NCI-H2196 treated with DMSO at 0.1 percent for 48 hours (cell line): ENCODE data around the gene ENDOD1.

Source experiments
- DNase-seq: peaks from one replicate; lab custom pipeline; 2025; ENCODE audit not compliant: unreplicated experiment; lab: John Stamatoyannopoulos, UW

ENDOD1 gene

DNA sequence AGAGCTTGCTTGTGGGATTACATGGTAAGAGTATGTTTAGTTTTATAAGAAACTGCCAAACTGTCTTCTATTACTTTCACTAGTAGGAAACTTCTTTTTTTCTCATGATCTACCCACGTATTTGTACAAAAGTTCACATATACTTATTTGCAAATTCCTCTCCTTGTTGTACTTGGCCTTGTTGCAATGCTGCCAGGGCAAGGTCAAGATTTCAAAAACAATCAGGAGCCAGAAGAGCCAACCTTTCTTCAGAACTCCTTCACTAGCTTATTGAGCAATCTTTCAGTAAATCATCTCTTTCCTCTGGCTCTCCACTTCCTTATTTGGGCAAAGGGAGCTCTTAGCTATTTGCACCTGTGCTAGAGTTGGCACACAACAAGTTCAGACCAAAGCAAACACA, 13.2 kb upstream of the ENDOD1 start:
- DNase-seq = peak; percentile 29

- DNase-seq = no peak
These were observed 12.7 kb upstream of the ENDOD1 start for GRCh38 chr11:95076981-95077380.

DNA sequence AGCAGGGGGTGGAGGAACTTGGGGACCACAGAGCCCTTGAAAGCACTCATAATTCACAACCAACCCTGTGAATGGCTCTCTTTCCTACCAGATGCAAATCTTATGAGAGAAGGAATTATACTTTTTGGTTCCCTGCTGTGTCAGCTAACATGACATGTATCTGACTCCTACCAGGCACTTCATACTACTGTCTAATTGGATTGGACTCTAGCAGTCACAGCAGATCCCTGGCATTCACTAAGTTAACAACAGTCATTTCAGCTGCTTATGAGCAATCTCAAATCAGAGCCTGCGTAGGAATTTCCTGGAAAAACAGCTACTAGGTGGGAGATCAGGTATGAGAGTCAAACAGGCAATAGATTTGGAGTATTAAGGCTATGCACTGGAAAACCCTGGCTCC, 11.1 kb upstream of the ENDOD1 start:
- DNase-seq = no peak

GRCh38 chr11:95081010-95081409, 8.6 kb upstream of the ENDOD1 start:
- no peak for DNase-seq

GRCh38 chr11:95081412-95081811, 8.2 kb upstream of the ENDOD1 start:
- no peak for DNase-seq

DNA sequence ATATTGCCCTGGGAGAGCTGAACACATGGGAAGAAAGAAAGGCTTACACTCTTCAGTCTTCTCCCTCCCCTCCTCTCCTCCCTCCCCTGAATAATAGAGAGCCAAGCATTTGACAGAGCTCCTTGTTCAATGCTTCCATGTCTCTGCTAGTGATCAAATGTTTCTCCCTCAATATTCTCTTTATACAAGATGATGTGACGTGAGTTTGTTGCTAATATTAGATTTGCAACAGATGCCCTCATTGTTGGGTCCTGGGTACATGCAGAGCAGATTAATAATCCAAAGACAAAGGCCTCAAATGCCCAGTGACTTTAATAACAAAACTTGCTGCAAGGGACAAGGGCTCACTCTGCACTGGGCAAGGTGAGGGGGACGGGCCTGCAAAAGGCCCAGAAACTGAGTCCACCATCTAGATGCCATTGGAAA, 7.1 kb upstream of the ENDOD1 start:
- no peak for DNase-seq

- no peak for DNase-seq
These were observed 5.1 kb upstream of the ENDOD1 start for GRCh38 chr11:95084509-95084908.

- DNase-seq = no peak
These were observed 4.4 kb upstream of the ENDOD1 start for GRCh38 chr11:95085117-95085816.

- no peak for DNase-seq
These were observed 3.5 kb upstream of the ENDOD1 start for GRCh38 chr11:95086151-95086550.

DNA sequence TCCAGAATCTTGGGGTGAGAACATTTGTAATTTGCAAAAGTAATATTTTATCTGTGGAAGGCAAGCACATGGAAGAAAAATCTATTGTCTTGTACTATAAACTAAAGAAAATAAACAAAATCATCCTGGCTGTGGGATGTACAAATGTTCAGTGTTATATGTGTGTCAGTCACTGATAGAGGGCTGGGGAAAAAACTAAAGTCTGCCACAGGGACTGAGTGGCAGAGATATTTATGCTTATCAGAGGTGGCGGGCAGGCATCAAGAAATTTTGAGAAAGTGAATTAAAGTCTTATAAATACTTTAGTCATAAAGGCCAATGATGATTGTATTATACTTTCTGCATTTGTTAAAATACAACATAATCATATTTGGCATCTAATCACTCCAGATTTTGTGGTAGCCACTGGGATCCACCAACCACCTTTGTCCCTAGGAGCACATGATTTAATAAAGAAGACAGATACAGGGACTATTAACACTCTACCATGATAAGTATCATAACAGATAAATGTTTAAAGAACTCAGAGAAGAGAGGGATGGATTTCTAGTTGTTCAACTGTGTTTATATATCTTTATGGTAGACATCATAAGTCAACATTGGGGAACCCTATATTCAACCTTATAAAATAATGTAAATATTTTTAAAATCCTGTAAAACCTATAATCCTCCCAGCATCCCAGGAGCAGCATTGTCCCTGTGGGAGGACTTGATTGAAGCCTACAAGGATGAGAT, 2.6 kb upstream of the ENDOD1 start:
- DNase-seq = no peak

GRCh38 chr11:95088946-95089619, 563 bp upstream of the ENDOD1 start:
- DNase-seq = no peak

GRCh38 chr11:95091663-95092180, 2.1 kb downstream of the ENDOD1 start:
- no peak for DNase-seq

DNA sequence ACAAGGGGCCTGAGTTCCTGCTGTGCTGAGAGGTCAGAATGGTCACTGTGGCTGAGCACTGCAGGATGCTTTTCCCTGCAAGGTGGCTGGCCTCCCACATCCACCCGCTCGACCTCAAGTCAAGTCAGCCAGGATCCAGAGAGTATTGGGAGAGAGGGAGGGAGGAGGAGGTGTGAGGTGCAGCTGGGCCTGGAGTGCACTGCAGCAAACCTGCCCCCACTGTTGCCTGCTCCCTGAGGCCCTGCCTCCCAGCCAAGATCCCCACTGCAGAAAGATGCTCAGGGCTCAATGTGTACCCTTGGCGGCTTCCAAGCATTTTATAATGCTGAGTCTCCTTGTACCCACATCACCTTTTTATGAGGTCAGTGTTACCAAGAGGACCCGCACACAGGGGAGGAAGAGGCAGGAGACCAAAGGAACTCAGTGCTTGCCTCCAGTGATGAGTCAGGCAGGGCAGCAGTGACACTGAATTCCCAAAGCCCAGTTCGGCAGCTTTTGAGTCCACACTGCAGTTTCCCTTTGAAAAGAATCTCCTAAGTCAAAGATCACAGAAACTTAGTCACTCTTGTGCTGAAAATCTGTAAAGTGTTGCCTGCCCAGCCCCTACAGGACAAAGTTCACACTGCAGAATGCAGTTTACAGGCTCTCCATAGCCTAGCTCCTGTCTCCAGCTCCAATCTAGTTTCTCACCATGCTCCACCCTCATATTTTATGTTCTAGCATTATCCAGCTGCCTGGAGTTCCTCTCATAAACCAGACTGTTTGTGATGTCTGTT, 3.1 kb downstream of the ENDOD1 start:
- DNase-seq = no peak

DNA sequence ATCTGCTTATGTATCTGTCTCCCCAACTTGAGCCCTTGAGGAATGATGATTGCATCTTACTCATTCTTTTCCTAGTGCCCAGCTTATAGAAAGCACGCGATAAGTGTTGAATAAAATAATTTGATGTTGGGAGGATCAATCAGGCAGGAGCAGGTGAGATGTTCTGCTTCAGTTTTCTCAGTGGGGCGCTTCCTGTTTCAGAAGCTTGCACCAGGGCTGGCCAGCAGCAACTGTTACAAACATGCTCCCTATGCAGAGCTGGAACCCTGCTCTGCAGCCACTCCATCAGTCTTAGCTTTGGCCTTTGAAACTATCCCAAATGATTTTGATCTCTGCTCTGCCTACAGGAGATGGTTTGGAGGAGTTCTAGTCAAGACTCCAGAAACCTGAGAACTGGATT, 3.9 kb downstream of the ENDOD1 start:
- no peak for DNase-seq

GRCh38 chr11:95095858-95096587, 6.4 kb downstream of the ENDOD1 start:
- DNase-seq = no peak

DNA sequence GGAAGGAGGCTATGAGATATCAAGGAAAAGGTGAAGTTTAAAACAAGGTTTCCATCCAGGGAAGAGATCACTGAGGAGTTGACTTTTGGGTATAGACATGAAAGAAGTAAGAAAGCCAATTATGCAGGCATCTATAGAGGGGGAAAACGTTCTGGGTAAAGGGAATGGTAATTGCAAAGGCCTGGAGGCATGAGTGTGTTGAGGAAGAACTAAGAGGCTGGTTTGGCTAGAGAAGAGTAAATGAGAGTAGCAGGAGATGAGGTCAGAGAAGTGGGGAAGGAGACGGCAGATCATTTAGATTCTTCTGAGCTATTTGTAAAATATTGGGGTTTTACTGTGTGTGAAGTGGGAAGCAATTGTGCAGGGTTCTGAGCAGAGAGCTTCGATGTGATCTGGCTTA, 7.6 kb downstream of the ENDOD1 start:
- DNase-seq = no peak

DNA sequence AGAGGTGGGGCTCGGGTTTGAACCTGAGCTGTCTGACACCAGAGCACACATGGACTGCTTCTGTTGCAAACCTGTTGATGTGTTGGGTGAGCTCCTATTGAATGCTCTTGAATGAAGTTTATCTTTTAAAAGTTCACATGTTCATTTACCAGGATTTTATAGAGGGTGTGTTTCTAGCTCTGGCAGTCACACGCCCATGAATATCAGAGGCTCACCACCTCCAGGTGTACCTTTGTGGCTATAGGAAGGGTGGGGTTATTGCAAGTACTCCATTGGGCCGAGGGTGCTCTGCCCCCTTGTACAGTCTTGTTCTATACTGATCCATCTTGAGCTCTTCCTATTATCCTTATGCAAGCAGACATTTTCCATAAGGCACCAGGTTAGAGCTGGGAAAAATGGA, 9.2 kb downstream of the ENDOD1 start:
- DNase-seq = no peak

GRCh38 chr11:95100191-95100648, 10.6 kb downstream of the ENDOD1 start:
- no peak for DNase-seq

DNA sequence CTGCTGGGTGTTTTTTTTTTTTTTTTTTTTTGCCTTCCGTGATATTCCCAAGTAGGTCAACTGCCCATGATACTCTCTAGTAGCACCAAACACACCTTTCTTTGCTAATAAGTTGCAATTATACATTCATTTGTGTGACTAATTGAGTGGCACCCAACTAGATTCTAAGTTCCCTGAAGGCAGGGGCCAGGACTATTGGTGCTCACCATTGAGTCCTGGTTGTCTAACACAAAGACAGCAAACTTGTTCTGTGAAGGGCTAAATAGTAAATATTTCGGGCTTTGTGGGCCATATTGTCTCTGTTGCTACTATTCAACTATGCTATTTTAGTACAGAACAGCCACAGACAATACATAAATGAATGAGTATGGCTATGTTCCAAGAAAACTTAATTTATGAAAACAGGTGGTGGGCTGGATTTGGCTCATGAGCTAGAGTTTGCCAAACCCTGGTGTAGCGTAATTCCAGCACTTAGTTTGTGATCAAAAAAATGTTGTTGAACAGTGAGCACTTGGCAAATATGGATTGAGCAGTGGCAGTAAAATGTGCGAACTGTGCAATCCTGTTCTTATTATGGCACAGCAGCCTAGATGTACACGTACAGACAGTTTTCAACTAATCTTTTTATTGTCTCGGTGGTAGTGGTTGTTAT, 11.3 kb downstream of the ENDOD1 start:
- no peak for DNase-seq

DNA sequence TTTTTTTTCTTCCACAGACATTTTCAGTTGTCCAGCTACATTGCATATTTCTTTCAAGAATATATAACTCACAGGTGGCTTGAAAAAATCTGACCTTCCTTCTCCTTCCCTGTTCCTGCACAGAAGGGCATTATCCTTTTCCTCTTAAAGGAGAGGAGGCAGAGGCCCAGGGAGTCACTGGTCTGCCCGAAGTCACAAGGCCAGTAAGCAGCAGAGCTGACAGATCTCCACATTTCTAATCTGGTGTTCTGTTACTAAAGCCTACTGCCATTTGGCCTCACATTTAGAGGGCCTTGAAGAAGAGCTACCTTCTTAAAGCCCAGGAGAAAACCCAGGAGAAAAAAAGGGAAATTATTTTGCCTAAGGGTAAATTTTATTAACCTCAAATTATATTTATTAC, 12.3 kb downstream of the ENDOD1 start:
- no peak for DNase-seq
